Fibroblast of skin of scalp (primary cell): Measurements from ENCODE around the gene SPPL3.
"Not testable (repeated sequence)": the region's sequence is repeated elsewhere in the genome, so short reads cannot be mapped to it uniquely, and the experiment has no call there.

Experiments
- DNase-seq: peaks from one replicate; pipeline ENCODE4 v3.0.0-alpha.2; 2013

The SPPL3 gene

DNA sequence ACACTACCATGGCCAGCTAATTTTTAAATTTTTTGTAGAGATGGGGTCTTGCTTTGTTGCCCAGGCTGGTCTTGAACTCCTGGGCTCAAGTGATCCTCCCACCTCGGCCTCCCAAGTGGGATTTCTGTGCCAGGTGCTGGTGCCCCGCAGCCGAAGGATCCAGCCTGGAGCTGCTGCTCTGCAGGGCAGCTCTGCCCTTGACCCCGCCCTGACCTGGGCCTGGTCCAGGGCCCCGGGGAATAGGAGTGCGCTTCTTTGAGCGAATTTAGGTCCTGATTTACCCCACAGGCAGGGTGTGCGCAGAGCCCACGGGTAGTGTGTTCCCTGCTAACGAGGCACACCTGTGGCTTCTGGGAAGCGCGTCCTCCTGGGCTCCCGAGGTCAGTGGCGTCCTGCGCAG is 163.3 kb downstream of the SPPL3 start:
- no peak for DNase-seq

DNA sequence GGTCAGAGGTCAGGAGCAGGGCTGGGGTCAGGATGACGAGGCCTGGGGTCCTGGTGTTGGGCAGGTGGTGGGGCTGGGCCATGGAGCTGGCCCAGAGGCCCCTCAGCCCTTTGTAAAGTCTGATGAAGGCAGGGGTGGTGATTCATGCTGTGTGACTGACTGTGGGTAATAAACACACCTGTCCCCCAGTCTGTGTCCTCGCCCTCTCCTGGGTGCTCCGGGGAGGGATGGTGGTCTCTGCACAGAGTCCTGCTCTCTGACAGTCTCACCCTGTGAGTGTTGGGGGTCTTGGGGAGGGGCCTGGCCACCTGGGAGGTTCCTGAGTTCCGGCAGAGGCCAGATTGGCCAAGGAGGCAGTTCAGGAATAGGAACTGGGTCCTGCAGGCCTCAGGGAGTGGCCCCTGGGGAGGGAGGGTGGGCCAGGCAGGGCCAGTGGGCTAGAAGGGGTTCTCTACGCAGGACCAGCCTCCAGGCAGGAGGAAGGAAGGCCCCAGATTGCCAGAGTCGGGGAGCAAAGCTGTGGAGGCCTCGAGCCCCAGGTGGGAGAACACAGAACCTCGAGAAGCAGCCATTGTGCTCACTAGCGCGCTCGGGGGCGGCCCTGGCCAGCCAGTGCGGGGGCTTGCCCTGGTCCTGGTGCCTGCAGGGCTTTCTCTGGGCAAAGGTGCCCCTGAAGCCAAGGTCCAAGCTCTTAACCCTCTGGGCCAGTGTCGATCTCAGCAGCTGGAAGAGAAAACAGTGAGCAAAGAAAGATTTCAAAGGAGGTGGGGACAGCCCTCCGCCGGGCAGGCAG is 164.1 kb downstream of the SPPL3 start:
- no peak for DNase-seq

DNA sequence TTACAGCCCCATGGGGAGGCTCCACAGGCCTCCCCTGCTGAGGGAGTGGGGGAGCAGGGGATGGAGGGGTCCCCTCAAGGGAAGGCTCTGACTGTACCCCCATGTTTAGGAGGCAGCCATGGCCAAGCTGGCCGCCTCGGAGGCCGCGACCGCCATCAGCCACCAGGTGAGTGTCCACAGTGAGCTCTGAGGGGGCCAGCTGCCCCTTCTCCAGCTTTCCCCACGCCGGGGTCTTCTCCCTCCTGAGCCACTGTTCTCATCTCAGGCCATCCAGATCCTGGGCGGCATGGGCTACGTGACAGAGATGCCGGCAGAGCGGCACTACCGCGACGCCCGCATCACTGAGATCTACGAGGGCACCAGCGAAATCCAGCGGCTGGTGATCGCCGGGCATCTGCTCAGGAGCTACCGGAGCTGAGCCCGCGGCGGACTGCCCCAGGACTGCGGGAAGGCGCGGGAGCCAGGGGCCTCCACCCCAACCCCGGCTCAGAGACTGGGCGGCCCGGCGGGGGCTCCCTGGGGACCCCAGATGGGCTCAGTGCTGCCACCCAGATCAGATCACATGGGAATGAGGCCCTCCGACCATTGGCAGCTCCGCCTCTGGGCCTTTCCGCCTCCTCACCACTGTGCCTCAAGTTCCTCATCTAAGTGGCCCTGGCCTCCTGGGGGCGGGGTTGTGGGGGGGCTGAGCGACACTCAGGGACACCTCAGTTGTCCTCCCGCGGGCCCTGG is 165.0 kb downstream of the SPPL3 start:
- no peak for DNase-seq

DNA sequence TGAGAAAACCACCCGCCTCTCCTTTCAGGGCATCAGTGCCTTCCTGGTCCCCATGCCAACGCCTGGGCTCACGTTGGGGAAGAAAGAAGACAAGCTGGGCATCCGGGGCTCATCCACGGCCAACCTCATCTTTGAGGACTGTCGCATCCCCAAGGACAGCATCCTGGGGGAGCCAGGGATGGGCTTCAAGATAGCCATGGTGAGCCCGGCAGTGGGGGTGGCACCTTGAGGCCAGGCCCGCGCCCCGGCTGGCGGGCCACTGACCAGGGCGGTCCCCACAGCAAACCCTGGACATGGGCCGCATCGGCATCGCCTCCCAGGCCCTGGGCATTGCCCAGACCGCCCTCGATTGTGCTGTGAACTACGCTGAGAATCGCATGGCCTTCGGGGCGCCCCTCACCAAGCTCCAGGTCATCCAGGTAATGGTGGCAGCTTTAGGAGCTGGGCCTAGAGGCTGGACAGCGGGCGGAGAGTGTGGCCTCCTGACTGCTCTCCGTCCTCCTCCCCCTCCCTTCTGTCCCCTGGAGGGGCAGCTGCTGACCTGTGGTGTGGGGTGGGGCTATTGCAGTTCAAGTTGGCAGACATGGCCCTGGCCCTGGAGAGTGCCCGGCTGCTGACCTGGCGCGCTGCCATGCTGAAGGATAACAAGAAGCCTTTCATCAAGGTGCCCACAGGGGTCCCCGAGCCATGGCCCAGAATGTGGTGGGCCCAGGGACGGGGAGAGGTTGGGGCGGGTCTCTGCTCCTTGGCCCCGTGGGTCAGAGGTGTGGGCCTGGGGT is 165.7 kb downstream of the SPPL3 start:
- DNase-seq: no peak

DNA sequence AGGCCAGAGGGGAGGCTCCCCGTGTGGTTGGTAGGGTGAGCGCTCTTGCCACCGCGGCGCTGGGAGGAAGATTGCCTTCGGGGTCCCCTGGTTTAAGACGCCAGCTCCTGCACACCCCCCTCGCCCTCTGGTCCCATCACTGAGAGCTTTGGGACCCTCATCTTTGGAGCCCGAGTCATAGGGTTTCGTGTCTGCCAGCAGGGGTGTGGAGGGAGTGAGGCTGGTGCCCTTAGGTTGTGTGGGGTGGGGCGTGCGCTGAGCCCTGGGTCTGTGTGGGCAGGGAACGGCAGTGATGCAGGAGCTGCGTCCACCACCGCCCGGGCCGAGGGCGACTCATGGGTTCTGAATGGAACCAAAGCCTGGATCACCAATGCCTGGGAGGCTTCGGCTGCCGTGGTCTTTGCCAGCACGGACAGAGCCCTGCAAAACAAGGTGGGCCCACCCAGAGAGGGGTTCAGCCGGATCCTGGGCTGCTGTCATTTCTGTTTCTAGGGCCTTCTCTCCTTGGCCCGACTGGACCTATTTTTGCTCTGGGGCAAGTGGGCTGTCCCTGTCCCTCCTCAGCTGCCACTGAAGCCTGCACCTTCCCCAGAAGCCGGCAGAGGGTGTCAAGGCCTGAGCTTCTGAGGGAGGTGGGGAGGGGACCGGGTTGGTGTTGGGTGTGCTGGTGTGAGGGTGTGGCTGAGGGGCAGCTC is 166.5 kb downstream of the SPPL3 start:
- DNase-seq: no peak

DNA sequence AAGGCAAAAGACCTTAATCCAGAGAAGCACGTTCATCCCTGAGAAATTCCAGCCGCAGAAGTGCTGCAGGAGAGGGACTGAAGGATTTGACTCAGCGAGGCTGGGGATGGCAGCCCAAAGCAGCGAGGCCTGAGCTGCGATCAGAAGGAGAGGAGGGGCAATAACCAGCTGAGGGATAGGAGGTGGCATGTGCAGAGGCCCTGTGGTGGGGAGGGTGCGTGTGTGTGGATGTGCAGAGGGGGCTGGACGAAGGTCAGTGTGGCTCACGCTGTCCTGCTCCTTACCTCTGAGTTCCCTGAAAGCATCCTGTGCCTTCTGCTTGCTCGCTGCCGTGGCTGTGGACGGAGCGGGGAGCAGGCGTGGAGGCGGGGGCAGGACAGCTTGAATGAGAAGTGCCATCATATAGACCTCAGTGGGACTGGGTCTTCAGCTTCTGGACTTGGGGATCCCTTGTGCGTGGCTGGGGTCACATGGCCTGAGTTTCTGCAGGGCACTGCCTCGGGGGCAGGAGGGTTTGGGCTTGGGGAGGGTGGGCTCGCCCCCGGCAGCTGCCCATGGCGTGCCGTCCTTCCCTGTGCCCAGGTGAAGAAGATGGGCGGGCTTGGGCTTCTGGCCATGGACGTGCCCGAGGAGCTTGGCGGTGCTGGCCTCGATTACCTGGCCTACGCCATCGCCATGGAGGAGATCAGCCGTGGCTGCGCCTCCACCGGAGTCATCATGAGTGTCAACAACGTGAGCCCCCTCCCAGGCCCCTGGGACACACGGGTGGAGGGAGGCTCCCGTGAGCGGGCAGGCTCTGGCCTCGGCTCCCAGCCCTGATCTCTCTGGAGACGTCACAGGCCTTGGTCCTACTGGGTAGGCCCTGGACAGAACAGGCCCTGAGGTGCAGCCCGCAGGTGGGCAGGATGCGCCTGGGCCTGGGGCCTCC is 167.5 kb downstream of the SPPL3 start:
- no peak for DNase-seq

DNA sequence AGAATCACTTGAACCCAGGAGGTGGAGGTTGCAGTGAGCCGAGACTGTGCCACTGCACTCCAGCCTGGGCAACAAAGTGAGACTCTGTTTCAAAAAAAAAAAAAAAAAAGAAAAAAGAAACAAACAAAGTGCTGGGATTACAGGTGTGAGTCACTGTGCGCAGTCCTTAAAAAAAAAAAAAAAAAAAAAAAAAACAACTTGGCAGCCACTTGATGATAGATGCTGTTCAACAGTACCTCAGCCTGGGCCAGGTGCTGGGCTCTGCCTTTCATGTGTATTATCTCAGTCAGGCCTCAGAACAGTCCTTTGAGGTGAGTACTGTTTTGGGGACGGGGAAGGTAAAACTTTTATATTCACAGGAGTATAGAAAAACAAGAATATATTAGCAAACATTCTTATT is 169.0 kb downstream of the SPPL3 start:
- DNase-seq: no peak

DNA sequence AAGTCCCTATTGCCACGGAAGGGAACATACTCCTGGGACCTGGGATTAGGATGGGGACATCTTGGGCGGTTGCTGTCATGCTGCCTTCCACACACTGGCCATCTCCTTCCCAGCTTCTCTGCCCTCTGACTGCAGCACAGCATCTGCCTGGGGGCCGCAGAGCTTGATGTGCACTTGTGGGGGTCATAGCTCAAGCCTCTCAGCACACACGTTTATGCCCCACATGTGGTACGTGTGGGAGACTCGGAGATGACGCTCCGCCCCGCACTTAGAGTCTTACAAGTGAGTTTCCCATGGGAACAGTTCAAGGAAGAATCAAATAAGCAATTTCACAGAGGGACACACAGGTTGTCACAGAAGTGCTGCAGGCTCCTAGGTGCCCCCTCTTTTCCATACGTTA is 169.9 kb downstream of the SPPL3 start:
- no peak for DNase-seq

DNA sequence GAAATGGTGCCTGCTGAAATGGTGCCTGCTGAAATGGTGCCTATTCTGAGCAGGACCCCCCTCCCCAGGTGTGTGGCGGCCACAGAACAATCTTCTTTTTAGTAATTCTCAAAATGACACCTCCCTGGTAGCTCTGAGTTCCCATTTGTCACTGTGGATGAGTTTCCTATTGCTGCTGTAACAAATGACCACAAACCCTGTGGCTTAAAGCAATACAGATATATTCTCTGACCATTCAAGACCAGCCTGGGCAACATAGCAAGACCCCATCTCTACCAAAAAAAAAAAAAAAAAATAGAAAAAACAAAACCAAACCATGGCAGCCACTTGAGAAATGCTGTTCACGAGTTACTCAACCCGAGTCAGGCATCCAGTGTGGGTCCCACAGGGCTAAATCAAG is 170.6 kb downstream of the SPPL3 start:
- no peak for DNase-seq

DNA sequence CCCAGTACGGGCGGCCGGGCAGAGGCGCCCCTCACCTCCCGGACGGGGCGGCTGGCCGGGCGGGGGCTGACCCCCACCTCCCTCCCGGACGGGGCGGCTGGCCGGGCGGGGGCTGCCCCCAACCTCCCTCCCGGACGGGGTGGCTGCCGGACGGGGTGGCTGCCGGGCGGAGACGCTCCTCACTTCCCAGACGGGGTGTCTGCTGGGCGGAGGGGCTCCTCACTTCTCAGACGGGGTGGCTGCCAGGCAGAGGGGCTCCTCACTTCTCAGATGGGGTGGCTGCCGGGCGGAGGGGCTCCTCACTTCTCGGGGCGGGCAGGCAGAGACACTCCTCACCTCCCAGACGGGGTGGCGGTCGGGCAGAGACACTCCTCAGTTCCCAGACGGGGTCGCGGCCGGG is 172.0 kb downstream of the SPPL3 start:
- DNase-seq: not testable (repeated sequence)

DNA sequence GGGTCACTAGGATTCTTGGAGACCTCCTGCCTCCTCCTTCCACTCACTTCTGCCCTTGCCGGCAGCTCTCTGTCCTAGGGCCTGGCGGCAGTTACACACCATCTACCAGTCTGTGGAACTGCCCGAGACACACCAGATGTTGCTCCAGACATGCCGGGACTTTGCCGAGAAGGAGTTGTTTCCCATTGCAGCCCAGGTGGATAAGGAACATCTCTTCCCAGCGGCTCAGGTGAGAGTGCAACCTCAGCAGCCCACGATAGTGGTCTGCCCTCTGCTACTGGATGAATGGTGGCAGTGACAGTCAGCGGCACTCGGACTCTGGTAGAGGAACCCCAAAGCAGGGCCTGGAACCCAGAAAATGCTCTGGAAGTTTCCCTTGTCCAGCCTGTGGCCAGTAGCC is 177.2 kb downstream of the SPPL3 start:
- no peak for DNase-seq

DNA sequence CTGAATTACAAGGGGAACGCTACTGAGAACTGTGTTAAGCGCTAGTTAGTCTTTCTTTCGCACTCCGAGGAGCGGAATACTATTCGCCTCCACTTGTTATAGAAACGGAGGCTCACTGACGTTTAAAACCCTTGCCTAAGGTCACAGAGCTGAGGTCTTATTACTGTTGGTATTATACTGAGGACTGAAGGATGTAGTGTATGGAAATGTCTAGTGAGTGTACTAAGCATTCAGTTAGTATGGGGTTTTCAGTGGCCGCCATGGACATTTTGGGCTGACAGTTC is 177.7 kb downstream of the SPPL3 start:
- no peak for DNase-seq

DNA sequence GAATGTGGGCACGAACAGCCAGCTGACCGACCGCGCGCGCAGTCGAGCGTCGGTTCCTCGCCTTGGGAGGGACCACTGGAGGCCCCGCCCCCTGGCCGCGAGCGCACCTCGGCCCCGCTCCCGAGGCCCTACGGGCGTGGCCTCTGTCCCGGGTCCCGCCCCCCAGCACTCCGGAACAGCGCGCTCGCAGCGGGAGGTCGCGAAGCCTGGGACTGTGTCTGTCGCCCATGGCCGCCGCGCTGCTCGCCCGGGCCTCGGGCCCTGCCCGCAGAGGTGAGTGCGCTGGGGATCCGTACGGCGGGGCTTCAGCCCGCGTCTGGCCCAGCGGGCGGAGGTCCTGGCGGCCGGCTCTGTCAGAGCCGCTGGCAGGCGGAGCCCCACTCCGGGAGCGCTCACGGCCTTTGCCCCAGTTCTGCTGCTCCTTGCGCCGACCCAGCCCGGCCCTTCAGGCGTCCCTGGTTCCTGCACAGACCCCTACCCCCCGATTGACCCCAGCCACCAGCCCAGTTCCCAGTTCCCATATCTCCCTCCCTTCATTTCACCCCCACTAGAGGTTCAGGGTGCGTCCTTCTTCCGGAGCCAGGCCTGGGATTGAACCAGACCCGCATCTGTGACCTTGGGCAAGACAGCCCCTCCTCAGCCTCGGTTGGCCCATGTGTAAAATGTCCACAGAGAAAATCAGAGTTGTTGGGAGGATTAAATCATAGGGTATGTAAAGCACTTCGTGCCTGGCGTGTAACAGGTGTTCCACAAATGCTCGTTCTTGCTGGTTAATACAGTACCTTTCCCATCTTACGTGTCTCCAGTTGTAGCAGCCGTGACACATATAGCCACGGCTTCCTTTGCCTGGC is 178.3 kb downstream of the SPPL3 start, which contains the start of gene ACADS:
Gene ACADS (plus strand): TSS at position 168 of the 851 bp plus-strand sequence. CDS start 60 bp downstream, at position 228.
- DNase-seq: peak; percentile 87

DNA sequence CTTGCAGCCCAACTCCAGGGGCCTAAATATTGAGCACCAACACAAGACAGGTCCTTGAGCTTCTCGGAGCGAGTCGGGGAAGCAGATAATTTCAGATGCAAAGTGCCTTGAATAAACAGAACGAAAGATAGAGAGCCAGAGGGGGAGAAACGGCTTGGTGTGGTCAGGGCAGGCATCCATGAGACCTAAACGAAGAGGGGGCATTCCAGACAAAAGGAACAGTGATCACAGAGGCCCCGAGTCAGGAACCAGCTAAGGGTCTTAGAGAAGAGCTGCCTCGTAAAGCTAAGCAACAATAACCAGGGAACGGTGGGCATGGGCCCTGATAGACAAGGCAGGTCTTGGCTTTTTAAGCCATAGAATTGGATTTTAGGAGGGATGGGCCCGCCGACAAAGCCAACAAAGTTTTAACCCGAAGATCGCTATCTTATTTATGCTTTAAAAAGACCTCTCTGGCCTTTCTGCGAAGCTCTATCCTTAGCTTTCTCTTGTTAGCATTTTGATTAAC is 179.0 kb downstream of the SPPL3 start:
- no peak for DNase-seq

DNA sequence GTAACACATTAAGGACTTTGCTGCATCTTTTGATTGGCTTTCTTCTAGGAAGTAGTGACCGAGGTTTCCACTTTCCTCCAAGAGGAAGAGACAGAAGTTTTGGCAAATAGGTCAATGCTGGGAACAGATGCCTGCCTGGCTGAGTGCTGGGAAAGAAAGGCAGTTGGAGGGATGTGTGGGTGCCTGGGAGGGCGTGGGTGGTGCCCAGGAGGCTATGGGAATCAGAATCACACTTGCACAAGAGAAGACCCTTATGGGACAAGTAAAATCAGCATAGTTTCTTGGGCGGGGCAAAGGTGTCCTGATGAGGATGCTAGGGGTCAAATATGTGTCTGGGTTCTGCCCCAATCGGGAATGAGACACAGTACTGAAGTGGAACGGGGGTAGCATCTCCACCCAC is 179.4 kb downstream of the SPPL3 start:
- no peak for DNase-seq

DNA sequence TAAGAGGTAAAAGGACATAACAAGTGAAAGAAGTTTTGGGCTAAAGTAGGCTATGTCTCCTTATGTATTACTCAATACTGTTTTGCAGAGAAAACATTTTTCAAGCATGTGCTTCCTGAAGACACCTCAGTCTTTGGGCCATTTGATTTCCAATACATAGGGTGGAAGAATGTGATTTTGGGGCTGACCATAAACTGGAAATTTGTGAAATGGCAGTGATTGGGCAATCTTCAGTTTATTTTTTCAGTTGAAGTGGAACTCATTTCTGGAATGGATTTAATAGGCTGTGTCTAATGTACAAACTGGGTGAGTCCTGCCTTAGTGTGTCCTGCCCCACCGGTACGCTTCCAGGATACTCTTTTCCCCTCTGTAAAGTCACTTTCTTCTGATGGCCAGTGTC is 181.4 kb downstream of the SPPL3 start:
- DNase-seq: no peak

DNA sequence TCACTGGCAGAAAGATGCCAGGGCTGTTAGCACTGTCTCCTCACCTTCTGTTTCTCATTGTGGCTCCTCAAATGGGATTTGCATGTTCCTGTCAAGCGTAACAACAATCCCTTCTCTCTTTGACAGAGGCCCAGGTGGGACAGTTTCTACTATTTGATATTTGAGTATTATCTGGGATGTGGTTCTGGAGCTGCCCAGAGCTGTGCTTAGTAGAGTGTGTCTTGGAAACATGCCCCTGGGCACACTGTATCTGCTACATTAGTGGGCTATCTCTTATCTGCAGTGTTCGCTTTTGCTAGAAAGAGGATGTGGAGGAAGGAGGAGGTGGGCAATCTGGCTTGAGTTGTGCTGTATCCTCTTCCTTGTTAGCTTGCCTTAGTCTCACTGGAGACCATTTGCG is 182.3 kb downstream of the SPPL3 start:
- DNase-seq: no peak

DNA sequence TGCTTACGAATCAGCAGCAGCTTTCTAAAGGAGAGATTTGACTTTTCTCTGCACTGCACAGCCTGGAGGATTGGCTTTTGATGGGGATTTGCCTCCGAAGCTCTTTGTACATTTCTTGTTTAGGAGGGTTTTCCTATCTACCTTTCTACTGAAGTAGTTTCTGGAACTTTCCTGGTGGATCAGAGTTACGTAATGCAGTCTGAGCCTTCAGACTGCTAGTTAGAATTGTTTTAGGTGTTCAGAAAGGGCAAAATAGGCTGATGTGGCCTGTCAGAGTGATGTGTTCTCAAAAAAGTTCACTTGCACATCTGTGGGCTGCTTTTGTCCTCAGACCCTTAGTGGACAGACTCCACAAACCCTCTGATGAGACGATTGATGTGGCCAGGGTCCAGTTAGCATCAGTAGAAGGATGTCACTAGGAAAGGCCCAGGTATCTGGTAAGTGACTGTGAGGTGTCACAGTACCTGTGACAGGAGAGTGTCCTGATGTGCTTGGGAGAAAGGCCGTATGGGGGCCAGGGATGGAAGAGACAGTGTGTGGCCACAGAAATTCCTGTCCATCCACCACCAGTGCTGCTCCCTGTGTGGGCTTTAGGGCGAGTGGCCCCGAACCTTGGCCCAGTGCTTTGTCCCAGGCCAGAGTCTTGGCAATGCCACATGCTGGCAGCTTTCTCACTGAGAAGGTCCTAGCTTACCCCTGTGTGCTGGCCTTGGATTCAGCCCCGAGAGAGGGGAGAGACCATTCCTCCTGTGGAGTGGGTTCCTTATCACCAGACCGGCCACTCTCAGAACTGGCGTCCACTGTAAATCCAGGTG is 183.0 kb downstream of the SPPL3 start:
- DNase-seq: no peak

DNA sequence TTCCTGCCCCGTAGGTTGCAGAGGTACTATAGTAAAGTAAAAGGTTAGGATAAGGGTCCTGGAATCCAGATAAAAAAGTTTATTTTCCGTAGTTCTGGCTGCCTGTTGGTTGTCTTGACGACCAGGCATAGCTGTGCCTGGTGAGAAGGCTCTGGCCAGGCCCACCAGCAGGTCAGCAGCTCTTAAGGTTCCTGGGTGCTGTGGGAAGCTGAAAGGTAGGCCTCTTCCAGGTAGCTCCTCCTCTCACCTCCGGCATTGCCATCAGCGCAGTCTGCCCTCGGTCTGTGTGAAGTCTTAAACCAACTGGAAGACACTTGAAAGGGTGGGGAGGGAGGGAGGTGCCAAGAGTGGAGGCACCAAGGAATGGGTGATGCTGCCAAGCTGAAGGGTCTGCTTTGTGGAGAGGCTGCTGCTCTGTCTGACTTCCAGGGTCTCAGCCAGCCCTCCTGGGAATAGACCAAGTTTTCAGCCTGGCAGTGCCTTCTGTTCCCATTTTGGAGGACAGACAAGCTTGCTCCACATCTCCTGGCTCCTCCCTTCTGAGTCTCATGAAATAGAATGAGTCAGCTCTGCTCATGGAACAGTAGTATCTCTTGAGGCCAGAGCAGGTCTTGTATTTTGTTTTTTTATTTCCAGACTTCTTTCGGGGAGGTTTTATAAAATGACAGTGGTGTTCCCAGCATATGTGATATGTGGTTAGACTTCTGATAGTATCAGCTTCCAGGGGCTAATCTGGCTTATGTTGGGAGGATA is 183.7 kb downstream of the SPPL3 start:
- DNase-seq: peak; percentile 30
